Transverse colon (tissue), 4 donors: ENCODE results near the gene BNIP5. TPM values are rescaled to one million over a fixed set of nuclear protein-coding genes. Genes with fewer than 3 reads are reported as not detected.
A peak's percentile ranks its signal among the peaks of the same experiment; 100 is the strongest.
"Not testable (repeated sequence)": the region's sequence is repeated elsewhere in the genome, so short reads cannot be mapped to it uniquely, and the experiment has no call there.

Experiments
- DNase-seq: peaks from one replicate; pipeline ENCODE4 v3.0.0-alpha.2; 2019
- H3K27ac ChIP-seq, 4 donors: fragments of 200-600 bp; sonication (generic); 2 replicates each; pipeline ENCODE4 v1.5.1; 2016 to 2018; ENCODE audit warnings: inconsistent platforms in 4 of 4
- H3K27me3 ChIP-seq: fragments of 200-600 bp; sonication (generic); 2 replicates; pipeline ENCODE4 v1.5.1; 2017; ENCODE audit warnings: inconsistent platforms
- H3K36me3 ChIP-seq, 4 donors: fragments of 200-600 bp; sonication (generic); 2 replicates each; pipeline ENCODE4 v1.5.1; 2017 to 2019; ENCODE audit warnings: inconsistent platforms in 4 of 4
- H3K4me1 ChIP-seq, 4 donors: fragments of 200-600 bp; sonication (generic); 2 replicates each; pipeline ENCODE4 v1.5.1; 2017 to 2020; ENCODE audit warnings: inconsistent platforms in 4 of 4
- H3K4me3 ChIP-seq, 4 donors: fragments of 200-600 bp; sonication (generic); 1 replicate in 1 of 4; 2 replicates in 3 of 4; pipeline versions ENCODE4 v1.5.1 to v1.6.1; 2017 to 2019; ENCODE audit warnings: inconsistent platforms in 4 of 4
- H3K9me3 ChIP-seq, 2 donors: fragments of 200-600 bp; sonication (generic); 2 replicates each; pipeline ENCODE4 v1.5.1; 2017 to 2019; ENCODE audit warnings: inconsistent platforms in 2 of 2
- EP300 ChIP-seq: sonication (generic); formaldehyde crosslinking; IDR thresholded peaks from one replicate; pipeline ENCODE4 v1.6.1; 2017; ENCODE audit warnings: antibody characterized with exemption, low read depth
- POLR2A ChIP-seq: fragments of 450-650 bp; IDR thresholded peaks from one replicate; pipeline ENCODE4 v1.6.1; 2016; ENCODE audit warnings: antibody characterized with exemption, mild to moderate bottlenecking, moderate library complexity
- POLR2AphosphoS5 ChIP-seq, 3 donors: sonication (generic); formaldehyde crosslinking; IDR thresholded peaks; one replicate each; pipeline ENCODE4 v1.6.1; 2016; ENCODE audit warnings: antibody characterized with exemption in 3 of 3
- WGBS, 2 donors: methylation state at CpG; one replicate each; pipeline ENCODE4 v1.1.5; 2018; ENCODE audit warnings: low coverage in 1 of 2; 5-methylcytosine and 5-hydroxymethylcytosine counted together
- in situ Hi-C, 4 donors: fragments of 200-750 bp; cut with MboI; loops; one replicate each; pipeline versions ENCODE4 v1.15.0 to v1.15.1; 2017; ENCODE audit warnings: low sequenced_read_pairs in 3 of 4, low pct_ligation_motif_present in 1 of 4, low pct_unique_long_range_greater_than_20kb in 1 of 4
- intact Hi-C: fragments of 100-400 bp; cut with DNase I; formaldehyde crosslinking; loops from one replicate; pipeline ENCODE4 v1.15.1; 2023; ENCODE audit warnings: low total_unique reads
- total RNA-seq, 4 donors: library from RNA; depleted of rRNA; stranded (reverse); fragments of >200 nt; gene quantifications; one replicate each; pipeline ENCODE4 v1.1.0, GENCODE V29; 2016
- TF ChIP-seq, protein P1 (sequence below), 5 experiments: fragments of 200-600 bp in 3 of 5; fragments of 450-650 bp in 2 of 5; sonication (generic) in 3 of 5; IDR thresholded peaks; 1 replicate in 2 of 5; 2 replicates in 3 of 5; pipeline ENCODE4 v1.5.1; 2016 to 2017; ENCODE audit warnings: antibody characterized with exemption in 5 of 5, inconsistent platforms in 3 of 5, mild to moderate bottlenecking in 2 of 5, moderate library complexity in 1 of 5

Gene BNIP5
- total RNA-seq, 4 donors from 2014 or later = 6.0 to 23.6 (median 14.1) TPM

DNA sequence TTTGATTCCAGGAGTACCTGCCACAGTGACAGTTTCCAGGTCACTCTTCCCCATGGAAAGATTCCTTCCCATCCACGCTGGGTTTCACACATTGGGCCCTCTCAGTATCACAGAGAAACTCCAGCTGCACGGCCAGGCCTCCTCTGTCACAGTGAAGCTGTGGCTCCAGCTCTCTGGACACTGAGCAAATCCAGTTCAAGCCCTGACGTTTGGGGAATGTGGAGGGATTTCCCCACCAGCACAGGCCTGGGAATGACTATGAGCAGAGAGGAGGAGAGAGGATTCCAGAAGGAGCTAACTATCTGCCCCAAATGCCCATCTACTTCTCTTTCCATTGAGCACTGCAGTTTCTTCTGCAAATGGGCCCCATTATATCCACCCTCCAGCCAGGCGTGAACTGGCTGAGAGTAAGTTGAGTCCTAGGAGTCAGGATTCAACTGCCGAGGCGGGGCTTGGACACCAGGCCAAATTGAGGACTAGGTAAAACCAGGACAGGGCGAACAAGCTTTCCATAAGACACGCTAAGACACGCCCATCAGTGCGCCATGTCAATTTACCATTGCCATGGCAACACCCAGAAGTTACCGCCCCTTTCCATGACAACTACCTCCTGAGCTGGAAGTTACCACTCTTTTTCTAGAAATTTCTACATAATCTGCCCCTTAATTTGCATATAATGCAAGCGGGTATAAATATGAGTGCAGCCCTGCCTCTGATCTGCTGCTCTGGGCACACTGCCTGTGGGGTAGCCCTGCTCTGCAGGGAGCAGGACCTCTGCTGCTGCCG lies 9.2 kb upstream of the BNIP5 start:
- Histone ChIP-seq H3K4me3 (no peak overlapping the region), H3K9me3 (no peaks in the 10 kb centered on the region), H3K27me3 (no peaks in the 10 kb centered on the region), H3K36me3 (no peaks in the 10 kb centered on the region), H3K27ac (no peak overlapping the region), H3K4me1 (peaks cover under 1 to 5% (median 3%) of the 10 kb centered on the region in 4 donors)
- intact Hi-C loops = loop anchor here (5.0 kb wide), 1 partner anchor 34 kb away; no protein-coding TSS in a partner anchor
- TF ChIP-seq EP300 = no peak
- in situ Hi-C loops = no loop called here
- 70 to 83% methylated on average over 2 to 13 of the region's 13 CpGs for WGBS, 2 donors
- DNase-seq = no peak

DNA sequence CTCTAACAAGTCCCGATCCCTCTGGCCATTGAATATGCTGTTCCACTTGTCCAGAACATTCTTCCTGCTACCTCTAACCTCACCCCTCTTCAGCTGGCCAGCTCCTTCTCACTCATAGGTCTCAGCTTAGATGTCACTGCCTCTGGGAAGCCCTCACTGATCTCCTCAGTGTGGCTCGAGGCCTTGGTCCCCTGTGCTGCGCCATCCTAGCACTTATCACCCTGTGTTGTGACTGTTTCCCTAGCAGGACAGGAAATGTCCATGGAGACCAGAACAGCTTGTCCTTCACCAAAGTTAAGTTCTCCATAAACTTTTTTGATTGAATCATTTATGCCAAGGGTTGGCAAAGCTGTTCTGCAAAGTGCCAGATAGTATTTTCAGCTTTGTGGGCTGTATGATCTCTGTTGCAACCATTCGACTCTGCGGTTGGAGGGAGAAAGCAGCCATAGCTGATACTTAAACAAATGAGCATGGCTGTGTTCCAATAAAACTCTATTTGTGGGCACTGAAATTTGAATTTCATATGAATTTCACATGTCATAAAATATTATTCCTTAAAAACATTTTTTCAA lies 6.5 kb upstream of the BNIP5 start:
- no peak overlapping the region for H3K4me3 ChIP-seq
- no peak overlapping the region for H3K27ac ChIP-seq
- 83 to 87% methylated on average over 3 to 5 of the region's 5 CpGs for WGBS, 2 donors
- in situ Hi-C loops = no loop called here
- H3K27me3 ChIP-seq = no peaks in the 10 kb centered on the region
- H3K4me1 ChIP-seq = peaks cover 7 to 26% (median 18%) of the 10 kb centered on the region in 4 donors
- DNase-seq = no peak
- intact Hi-C loops = no loop called here
- H3K9me3 ChIP-seq = no peaks in the 10 kb centered on the region
- H3K36me3 ChIP-seq = no peaks in the 10 kb centered on the region
- TF ChIP-seq POLR2AphosphoS5 (IDR thresholded peaks at IDR 0.05) = no peak
- no peak for TF ChIP-seq POLR2A
- TF ChIP-seq EP300 = no peak

DNA sequence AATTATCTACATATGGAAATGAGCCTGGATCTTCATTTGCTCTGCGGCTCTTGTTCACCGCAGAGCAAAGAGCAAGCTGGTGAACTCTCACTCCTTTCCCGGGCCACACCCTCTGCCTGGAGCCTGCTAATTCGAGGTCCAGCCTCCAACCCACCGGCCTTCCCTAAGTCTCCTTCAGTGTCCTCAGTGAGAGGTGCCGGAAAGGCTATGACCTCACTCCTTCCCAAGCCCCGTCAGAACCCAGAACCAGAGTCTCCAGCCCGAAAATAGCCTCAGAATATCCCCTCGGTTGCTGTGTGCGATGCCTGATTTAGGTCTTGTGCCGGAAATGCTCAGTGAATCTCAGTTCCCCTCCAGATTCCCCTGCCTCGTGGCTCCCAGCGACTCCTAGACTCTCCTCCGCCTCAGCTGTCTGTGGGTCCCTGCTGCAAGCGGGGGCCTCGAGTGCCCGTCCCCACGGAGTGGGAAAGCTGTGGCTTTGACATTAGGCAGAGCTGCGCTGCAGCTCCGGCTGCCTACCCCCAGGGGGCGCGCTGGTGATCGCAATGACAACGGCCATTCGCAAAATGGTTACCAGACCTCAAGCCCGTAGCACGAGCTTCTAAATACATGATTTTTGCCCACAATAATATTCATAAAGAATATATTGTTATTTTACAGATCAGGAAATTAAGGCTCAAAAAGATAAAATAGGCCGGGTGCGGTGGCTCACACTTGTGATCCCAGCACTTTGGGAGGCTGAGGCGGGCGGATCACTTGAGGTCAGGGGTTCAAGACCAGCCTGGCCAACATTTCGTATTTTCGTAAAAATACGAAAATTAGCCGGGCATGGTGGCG lies 4.1 kb upstream of the BNIP5 start:
- TF ChIP-seq, protein P1, sequence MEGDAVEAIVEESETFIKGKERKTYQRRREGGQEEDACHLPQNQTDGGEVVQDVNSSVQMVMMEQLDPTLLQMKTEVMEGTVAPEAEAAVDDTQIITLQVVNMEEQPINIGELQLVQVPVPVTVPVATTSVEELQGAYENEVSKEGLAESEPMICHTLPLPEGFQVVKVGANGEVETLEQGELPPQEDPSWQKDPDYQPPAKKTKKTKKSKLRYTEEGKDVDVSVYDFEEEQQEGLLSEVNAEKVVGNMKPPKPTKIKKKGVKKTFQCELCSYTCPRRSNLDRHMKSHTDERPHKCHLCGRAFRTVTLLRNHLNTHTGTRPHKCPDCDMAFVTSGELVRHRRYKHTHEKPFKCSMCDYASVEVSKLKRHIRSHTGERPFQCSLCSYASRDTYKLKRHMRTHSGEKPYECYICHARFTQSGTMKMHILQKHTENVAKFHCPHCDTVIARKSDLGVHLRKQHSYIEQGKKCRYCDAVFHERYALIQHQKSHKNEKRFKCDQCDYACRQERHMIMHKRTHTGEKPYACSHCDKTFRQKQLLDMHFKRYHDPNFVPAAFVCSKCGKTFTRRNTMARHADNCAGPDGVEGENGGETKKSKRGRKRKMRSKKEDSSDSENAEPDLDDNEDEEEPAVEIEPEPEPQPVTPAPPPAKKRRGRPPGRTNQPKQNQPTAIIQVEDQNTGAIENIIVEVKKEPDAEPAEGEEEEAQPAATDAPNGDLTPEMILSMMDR (IDR thresholded peaks at IDR 0.05) = peak; percentile 98 to 99 (median 98)
- TF ChIP-seq POLR2AphosphoS5 (IDR thresholded peaks at IDR 0.05) (peak in 2 of 3 donors; percentile 20 to 23), EP300 (no peak), POLR2A (peak; percentile 45)
- Histone ChIP-seq H3K27ac (peak overlapping the region; percentile 85 to 94 (median 88)), H3K4me3 (peak overlapping the region in 3 of 4 donors; percentile 10 to 38 (median 12)), H3K27me3 (no peaks in the 10 kb centered on the region), H3K9me3 (no peaks in the 10 kb centered on the region), H3K36me3 (no peaks in the 10 kb centered on the region), H3K4me1 (peaks cover 7 to 40% (median 23%) of the 10 kb centered on the region in 4 donors)
- intact Hi-C loops = no loop called here
- 24 to 60% methylated on average over 9 to 36 of the region's 36 CpGs for WGBS, 2 donors
- in situ Hi-C loops = no loop called here
- peak; percentile 86 for DNase-seq

DNA sequence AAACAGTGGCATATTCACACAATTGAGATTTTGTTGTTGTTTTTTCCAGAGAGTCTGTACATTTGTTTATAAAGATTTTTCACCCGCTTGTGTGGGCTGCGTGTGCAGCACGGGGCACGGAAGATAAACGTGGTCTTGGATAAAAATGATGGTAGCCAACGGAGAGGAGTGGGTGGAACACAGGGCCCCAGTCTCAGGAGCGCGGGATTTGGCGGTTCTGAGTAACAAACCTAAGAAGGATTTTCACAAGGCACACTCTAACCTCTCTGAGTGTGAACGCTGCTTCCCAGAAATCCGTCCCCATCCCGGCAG lies 3.6 kb upstream of the BNIP5 start:
- WGBS, 2 donors = 55 to 58% methylated on average over 5 to 12 of the region's 12 CpGs
- H3K27me3 ChIP-seq = no peaks in the 10 kb centered on the region
- peak overlapping the region; percentile 85 to 94 (median 88) for H3K27ac ChIP-seq
- DNase-seq = no peak
- no peaks in the 10 kb centered on the region for H3K9me3 ChIP-seq
- intact Hi-C loops = no loop called here
- peaks cover 7 to 41% (median 24%) of the 10 kb centered on the region in 4 donors for H3K4me1 ChIP-seq
- H3K36me3 ChIP-seq = no peaks in the 10 kb centered on the region
- in situ Hi-C loops = no loop called here
- H3K4me3 ChIP-seq = no peak overlapping the region
- TF ChIP-seq, protein P1 (IDR thresholded peaks at IDR 0.05) = no peak
- TF ChIP-seq POLR2A (no peak), POLR2AphosphoS5 (IDR thresholded peaks at IDR 0.05) (no peak), EP300 (no peak)

DNA sequence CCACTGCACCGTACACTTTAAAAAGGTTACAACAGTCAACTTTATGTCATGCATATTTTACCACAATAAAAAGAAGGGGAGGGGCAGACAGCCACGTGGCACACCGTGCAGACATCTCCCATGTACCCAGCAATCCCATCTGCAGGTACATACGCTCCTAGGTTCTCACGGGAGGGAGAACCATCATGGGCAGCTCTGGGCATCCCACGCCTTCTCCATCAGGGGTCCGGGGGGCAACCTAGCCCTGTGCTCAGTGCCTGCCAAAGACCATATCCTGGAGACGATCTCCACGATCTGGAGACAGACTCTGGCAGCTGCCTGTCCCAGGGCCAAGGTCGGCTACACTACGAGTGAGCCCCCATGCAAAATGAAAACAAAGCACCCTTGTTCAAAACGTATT lies 2.5 kb upstream of the BNIP5 start:
- peak overlapping the region; percentile 14 to 94 (median 74) for H3K27ac ChIP-seq
- peak; percentile 61 for DNase-seq
- 46 to 71% methylated on average over 1 to 12 of the region's 12 CpGs for WGBS, 2 donors

DNA sequence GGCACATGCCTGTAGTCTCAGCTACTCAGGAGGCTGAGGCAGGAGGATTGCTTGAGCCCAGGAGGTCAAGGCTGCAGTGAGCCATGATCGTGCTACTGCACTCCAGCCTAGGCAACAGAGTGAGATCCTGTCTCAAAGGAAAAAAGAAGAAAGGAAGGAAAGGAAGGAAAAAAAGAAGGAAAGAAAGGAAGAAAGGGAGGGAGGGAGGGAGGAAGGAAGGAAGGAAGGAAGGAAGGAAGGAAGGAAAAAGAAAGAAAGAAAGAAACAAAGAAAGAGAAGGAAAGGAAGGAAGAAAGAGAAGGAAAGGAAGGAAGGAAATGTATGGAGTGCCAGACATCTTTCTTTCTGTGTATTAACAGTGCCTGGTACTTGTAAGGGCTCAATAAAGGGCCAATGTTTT lies 1.5 kb upstream of the BNIP5 start:
- H3K4me3 ChIP-seq, H3K9me3 ChIP-seq, H3K36me3 ChIP-seq, H3K27me3 ChIP-seq, in situ Hi-C loops, DNase-seq, intact Hi-C loops: not testable (repeated sequence)
- peaks cover 12 to 56% (median 32%) of the 10 kb centered on the region in 4 donors for H3K4me1 ChIP-seq
- WGBS, 2 donors = 92% methylated on average over 1 of the region's 1 CpG; no CpG with 5 or more reads in 1 of the 2 donors
- H3K27ac ChIP-seq = peak overlapping the region; percentile 14 to 94 (median 74)

More for the DNA sequence above, 2.5 kb upstream of the BNIP5 start:
- in situ Hi-C loops = no loop called here
- H3K4me3 ChIP-seq = no peak overlapping the region
- intact Hi-C loops = no loop called here
- no peaks in the 10 kb centered on the region for H3K36me3 ChIP-seq
- peaks cover 8 to 47% (median 28%) of the 10 kb centered on the region in 4 donors for H3K4me1 ChIP-seq
- no peaks in the 10 kb centered on the region for H3K9me3 ChIP-seq
- no peaks in the 10 kb centered on the region for H3K27me3 ChIP-seq
- TF ChIP-seq, protein P1 (IDR thresholded peaks at IDR 0.05) = no peak
- TF ChIP-seq POLR2A = peak; percentile 20
- TF ChIP-seq POLR2AphosphoS5 (IDR thresholded peaks at IDR 0.05) = peak in 2 of 3 donors; percentile 12 to 15
- TF ChIP-seq EP300 = no peak
